ENCODE measurements around the gene ASS1.

The ASS1 gene

DNA sequence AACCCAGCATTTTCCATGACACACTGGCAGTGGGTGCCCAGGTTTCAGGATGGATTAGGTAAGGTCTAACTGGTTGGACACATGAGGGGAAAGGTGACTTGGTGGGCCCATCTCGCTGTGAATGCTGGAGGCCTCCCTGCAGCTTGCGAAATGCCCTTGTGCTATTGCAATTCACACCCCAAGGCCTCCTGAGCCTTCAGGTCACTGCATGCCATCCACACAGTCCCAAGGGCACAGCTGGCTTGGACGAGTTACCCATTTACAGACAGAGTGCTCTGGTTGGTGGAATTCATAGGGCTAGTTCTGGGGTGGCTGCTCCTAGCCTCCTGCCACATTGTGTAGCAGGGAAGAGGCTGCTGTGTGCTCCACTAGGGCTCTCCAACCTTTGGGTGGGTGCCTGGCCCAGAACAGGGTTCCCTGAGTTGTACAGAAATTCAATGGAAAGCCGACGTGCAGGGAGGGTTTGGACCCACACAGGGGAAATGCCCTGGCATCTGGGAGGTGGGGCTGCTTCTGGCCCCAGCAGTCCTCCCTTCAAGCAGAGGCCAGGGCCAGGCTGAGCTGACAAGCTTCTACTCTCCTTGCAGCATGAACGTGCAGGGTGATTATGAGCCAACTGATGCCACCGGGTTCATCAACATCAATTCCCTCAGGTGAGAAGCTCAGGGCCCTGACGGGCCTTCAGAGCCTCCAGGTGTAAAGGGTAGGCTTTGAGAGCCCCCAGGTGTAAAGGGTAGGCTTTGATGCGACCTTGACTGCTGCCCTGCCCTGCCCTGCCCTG lies 54.3 kb downstream of the ASS1 start:
- DNase-seq (ENCODE audit: low read depth) = no peak

DNA sequence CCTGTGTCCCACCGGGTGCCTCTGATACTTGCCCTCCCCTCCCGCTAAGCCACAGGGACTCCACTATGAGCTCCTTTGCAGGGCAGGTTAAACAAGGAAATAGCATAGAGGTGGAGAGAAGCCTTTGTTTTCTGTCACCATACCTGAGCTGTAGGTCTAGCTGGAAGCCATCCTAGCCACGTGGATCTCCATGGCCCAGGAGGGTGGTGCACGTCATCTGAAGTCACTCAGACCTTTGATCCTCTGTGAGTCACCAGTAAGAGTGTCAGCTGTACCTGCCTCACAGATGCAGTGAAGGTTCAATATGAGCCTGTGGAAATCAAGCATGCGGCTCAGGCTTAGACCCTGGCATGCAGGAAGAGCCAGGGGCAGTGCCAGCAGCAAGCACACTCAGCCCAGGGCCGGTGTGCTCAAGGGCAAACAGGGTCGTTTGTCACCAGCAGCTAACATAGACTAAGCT lies 55.1 kb downstream of the ASS1 start:
- DNase-seq (ENCODE audit: low read depth) = no peak

DNA sequence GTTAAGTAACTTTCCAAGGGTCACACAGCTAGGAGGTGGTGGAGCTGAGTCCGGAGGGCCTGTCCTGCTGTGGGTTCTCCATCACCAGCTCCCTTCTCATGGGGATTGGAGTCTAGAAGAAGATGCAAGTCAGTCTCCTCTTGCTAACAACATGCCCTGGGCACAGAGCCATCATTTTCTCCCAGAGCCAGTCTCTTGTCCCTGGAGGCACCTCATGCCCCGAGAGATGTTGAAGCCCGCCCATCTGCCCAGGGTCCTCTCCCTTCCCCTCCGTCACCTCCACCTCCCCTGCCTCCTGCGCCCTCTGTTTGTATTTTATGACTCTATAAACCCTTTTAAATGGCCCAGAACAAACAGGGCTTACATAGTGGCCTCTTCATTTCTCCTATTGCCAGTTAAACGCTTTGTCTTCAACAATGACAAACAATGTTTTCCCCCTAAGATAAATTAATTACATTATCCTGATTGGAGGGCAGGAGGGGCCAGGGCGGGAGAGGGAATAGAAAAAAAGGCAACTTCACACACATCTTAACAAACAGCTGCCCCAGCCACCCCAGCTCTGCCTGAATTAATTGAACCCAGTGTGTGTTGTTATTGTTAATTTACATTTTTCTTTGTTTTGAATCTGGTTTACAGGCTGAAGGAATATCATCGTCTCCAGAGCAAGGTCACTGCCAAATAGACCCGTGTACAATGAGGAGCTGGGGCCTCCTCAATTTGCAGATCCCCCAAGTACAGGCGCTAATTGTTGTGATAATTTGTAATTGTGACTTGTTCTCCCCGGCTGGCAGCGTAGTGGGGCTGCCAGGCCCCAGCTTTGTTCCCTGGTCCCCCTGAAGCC lies 55.8 kb downstream of the ASS1 start:
- no peak for DNase-seq (ENCODE audit: low read depth)

DNA sequence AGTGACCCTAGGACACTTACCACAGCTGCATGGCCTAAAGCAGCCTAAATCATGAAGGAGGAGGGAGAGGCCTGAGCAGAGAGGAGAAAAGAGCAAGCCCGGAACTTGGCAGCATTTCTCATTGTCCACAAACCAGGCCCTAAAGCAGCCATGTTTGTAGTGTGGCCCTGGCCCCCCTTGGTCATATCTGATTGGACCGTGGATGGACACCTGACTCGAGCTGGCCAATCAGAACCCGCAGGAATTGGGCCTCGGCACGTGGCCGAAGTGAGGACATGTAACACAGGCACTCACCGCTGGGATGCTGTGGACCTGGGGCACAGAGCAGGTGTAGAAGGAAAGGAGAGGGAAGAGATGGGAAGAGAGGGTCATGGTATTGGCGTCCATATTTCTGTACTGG lies 56.9 kb downstream of the ASS1 start:
- DNase-seq (ENCODE audit: low read depth) = no peak

DNA sequence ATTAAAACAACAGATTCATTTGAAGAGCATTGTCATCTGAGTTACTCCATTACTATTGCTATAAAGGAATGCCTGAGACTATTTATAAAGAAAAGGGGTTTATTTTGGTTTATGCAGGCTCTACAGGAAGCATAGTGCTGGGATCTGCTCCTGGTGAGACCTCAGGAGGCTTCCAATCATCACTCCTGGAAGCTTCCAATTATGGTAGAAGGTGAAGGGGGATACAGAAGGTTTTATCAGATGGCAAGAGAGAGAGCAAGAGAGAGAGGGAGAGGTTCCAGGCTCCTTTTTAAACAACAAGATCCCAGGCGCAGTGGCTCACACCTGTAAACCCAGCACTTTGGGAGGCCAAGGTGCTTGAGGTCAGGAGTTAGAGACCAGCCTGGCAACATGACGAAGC lies 63.5 kb downstream of the ASS1 start:
- no peak for DNase-seq (ENCODE audit: low read depth)

DNA sequence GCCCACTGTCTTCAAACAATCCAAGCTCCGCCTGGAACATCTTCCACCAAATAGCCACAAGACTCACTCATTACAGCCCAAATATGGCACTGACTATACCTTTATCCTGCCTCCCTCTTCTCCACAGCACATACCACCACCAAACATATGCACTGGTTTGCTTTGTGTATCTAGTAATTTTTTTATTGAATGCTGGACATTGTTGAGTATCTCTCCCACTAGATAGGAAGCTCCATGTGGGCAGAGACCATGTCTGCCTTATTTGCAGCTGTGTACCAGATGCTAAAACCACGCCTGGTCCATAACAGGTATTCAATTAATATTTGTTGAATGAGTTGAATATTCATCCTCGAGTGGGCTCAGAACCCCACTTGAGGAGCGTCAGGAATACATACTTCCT lies 67.4 kb downstream of the ASS1 start:
- no peak for DNase-seq (ENCODE audit: low read depth)

DNA sequence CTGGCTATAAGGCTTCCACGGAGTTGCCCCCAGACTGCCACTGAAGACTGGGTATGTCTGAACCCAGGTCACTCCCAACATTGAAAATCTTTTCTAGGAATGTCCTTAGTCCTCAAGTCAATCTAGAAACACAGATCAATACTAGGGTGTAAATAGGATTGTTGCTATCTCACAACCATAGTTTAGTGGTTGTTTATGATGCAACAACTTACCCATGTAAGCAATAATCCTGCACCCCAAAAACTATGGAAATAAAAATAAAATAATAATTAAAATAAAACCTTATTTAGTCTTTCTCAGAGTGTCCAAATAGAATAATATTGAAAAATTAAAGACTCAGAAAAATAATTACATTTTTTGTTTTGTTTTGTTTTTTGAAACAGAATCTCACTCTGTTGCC lies 68.3 kb downstream of the ASS1 start:
- DNase-seq (ENCODE audit: low read depth) = no peak

DNA sequence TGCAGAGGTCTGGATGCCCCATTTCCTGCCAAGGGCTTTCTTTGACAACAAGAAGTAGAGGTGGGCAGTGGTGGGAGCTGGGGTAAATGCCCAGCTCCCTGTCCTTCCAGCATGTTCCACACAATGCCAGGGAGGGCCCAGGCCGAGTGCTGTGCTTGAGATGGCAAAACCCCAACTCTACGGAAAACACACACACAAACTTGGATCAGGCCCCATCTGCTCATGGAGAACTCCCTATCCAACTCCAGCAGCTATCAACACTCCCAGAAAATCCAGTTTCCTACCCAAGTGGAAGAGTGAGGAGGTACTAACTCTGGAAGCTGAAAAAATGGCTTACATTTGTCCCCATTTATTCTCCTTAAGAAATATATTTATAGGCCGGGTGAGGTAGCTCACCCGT lies 73.5 kb downstream of the ASS1 start:
- DNase-seq (ENCODE audit: low read depth) = no peak

DNA sequence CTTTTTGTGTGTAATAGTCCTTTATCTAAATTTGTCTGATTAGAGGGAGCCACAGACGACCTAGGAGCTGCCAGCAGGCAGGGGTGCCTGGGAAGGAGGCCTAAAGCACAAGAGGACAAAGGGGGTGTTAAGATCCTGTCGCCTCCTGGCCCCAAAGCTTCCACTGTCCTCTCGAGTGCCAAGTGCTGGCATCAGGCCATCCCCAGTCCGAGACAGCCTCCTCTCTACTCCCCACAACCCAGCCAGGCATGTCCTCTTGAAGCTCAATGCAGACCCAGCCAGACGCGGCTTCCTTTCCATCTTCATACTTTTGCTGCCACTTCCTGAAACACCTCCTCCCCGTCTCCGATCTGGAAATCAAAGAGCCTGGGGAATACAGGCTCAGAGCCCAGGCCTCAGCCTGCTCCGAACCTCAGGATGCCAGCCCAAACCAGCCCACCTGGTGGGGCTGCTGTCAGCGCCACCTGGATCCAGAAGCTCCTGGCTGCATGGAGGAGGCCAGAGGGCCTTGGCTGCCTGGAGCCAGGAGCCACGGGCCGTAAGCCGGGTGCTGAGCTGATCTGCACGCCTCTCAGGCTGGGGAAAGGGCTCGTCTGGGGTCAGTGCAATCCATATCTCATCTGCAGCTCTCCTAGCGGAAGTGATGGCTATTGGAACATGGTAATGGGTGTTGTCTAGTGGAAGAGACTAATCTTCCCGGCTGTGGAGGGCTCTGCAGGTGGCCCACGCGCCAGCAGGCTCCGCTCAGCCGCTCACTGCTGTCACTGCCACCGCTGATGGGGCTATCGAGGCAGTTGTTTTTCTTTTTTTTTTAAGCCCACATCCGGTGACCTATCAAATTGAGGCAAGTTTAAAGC lies 74.4 kb downstream of the ASS1 start:
- DNase-seq (ENCODE audit: low read depth) = no peak

DNA sequence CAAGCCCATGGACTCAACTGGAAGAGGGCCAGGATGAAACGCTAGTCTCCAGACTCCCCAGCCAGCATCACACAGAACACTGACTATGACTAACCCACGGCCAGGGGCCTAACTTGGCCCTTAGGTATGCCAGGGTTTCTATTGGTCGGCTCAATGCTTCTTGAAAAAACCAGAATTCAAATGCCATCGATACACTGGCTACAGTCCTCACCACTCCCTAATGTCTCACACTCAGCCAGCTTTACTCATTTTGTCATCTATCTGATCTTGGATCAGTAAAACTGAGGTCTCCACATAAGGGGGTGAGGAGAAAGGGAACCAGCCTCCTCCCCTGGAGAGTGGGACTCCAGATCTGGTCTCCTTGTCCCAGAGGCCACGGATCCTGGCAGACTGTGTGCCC lies 75.2 kb downstream of the ASS1 start:
- DNase-seq (ENCODE audit: low read depth) = no peak

DNA sequence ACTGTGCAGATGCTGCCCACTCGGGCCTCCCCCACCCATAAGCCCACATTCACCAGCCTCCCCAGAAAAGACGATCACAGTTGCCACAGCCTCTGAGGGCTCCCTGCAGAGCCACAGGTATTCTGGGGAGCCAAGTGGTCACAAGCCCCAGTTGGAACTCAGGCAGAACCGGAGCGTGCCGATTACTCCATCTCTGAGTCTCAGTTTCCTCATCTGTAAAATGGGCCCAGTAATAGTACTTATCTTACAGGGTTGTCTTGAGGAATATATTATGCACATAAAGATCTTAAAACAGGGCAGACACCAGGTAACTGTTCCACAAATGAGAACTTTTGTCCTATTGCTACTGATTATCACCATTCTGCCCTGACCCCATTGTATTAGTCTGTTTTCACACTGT lies 77.0 kb downstream of the ASS1 start:
- DNase-seq (ENCODE audit: low read depth) = no peak

DNA sequence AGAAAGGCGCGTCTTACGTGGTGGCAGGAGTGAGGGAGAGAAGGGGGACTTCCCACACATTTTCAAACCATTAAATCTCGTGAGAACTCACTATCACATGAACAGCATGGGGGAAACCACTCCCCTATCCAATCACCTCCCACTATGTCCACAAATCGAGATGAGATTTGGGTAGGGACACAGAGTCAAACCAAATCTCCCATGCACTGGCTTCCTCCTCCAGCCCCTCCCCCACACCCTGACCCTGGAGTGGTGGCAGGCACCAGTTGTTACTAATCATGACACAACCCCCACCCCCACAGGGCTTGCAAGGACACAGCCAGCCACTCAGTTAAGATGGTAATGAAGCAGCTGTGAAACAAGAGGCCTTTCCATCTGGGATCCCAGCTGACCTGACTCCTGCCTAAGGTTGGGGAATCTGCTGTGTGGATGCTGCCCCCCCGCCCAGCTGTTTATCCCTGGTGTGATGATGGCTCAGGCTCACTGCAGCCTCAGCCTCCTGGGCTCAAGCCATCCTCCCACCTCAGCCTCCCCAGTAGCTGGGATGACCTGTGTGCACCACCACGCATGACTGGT lies 77.6 kb downstream of the ASS1 start:
- no peak for DNase-seq (ENCODE audit: low read depth)

DNA sequence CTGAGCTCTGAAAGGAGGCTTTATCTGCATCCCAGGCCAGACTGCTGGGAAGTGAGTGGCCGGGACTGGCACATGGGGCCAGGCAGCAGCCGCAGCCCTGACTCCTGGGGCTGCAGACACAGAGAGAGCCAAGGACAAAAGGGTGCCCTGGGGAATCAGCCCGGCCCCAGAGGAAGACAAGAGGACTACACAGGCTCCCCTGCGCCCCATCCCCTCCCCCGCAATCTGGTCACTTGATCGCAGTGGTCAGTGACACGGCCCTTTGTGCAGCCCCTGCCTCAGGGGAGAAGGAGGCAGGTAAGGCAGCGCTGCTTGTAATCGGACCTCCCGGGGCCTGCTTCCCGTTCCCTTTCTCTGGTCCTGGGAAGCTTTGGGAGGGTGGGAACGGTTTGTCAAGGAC lies 79.2 kb downstream of the ASS1 start:
- DNase-seq (ENCODE audit: low read depth) = no peak

DNA sequence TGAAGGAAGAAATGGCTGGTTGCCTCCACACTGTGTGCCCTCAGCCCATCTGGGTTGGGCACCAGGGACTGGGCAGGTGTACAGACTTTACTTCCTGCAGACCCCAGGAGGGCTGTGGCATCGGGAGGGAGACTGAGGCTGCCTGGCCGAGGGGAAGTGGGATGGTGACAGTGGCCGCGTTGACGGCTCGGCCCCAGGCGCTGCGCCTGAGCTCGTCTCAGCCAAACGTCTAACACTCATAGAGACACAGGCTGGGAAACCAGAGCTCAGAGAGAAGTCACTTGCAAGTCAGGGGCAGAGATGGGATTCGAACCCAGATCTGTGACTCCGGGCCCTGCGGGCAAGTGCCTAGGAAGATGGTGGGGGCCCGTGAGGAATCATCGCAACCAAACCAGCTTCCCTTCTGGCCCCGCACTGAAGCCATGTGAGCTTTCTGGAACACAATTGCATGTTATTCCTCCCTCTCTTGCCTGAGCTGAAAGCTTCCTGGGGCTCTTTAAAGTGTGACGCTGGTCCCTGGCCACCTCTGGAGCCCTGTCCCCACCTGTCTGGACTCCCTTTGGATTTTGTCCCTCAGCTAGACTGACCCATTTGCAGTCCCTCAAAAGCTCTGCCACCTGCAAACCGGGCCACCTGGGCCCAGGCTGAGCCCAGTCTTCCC lies 81.6 kb downstream of the ASS1 start:
- no peak for DNase-seq (ENCODE audit: low read depth)

DNA sequence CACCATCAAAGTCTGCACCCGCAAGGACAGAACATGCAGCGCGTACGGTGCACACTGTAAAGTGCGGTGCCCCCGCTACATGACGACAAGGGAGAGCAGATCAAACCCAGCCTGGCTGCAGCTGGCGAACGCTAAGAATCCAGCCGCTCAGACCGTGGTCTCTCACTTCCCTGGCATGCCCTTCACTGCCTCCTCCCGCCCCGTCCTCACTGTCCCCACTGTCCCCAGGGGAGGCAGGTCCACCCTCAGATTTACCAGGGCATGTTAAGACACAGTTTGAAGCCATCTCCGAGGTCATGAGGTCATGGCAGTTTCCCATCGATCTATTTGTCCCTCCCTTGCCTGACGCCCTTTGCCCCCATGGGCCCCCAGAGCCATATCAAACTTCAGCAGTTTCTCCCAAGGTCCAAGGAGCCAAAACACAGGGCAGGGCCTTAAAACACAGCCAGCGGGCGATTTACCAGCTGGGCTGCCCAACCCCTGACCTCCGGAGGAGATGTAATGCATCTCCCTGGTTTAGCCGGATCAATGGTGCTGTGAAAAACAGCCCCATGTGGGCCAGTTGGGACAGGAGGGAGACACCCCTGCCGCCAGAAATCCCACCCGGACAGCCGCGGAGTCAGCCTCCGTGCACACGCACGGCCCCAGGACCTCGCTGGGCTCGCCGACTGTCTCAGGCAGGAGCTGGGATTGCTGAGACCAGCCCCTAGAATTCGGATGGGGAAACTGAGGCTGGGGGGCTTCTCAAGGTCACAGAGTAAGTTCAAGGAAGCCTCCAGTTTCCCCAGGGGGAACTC lies 82.3 kb downstream of the ASS1 start:
- DNase-seq (ENCODE audit: low read depth) = no peak

DNA sequence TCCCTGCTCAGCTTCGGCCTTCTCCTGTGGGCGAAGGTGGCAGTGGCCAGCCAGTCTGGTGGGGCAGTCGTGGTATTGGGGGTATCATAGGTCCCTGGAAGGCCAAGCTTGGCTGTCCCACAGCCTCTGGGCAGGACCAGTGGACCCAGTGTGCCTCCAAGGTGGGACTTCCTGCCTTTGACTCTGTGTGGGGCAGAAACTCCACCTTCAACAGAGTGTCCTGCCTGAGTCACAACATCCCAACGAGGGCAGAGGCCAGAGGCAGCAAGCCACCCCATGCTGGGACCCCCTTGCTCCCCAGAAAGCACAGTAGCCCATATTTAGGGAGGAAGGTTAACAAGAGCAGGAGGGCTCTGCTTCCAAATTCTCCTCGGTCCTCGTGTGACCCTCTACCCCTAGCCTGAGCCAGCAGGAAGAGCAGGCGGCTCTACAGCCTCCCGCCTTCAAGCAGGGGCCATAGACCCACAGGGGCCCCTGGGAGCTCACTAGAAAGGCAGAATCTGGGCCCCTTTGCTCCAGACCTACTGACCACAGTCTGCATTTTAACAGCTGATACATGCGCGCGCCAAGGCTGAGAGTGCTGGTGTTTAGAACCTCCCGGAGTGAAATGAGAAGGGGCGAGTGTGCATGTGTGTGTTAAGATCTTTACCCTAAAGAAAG lies 83.0 kb downstream of the ASS1 start:
- DNase-seq (ENCODE audit: low read depth) = no peak

DNA sequence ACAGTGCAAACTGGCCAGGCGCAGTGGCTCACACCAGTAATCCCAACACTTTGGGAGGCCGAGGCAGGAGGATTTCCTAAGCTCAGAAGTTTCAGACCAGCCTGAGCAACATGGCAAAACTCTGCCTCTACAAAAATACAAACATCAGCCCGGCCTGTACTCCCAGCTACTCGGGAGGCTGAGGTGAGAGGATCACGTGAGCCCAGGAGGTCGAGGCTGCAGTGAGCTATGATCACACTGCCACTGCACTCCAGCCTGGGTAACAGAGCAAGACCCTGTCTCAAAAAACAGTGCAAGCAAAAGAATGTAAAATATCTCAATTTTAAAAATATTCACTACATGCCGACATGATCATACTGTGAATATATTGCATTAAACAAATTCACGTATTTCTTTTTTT lies 83.9 kb downstream of the ASS1 start:
- no peak for DNase-seq (ENCODE audit: low read depth)

DNA sequence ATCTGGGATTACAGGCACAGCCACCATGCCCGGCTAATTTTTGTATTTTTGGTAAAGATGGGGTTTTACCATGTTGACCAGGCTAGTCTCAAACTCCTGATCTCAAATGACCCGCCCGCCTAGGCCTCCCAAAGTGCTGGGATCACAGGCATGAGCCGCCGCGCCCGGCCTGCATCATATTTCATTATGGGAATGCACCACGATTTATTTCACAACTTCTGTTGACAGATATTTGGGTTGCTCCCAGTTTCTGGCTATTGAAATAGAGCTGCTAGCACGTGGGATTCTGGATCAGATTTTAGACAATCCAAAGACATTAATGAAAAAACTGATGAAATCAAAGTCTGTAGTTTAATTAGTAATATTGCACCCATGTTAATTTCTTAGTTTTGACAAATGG lies 86.2 kb downstream of the ASS1 start:
- DNase-seq (ENCODE audit: low read depth) = no peak

DNA sequence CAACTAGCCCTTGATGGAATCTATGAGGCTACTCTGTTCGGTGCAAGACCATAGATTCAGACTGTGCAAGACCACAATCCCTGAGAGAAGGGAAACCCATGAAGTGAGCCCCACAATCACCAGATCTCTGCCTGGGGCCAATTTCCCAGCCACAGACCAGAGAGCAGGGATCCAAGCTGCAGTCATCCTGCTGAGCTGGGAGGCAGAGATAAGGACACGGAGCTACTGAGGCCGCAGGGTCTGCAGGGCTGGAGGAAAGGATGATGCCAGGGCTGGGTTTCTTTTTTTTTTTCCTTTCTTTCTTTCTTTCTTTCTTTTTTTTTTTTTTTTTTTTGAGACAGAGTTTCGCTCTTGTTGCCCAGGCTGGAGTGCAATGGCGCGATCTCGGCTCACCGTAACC lies 86.9 kb downstream of the ASS1 start:
- no peak for DNase-seq (ENCODE audit: low read depth)

DNA sequence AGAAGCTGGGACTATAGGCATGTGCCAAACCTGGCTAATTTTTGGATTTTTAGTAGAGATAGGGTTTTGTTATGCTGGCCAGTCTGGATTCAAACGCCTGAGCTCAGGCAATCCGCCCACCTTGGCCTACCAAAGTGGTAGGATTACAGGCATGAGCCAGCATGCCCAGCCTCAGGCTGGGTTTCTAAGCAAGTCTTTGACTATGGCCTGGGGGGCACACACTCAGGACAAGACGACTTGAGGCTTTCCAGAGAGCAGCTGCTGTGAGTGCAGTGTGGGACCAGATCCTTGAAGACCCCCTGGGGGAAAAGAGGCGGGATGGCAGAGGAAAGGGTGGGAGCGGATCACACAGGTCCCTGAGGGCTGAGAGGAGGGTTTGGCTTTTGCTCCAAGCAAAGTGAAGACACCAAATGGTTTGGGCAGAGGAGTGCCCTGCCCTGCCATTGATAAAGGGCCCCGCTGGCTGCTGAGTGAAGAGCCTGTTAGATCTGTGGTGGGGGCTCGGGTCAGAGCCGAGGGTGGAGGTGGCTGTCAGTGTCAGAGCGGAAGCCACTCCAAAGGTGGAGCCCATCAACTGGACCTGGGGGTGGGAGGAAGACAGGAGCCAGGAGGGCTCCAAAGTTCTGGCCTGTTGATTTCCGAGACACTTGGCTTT lies 87.8 kb downstream of the ASS1 start:
- DNase-seq (ENCODE audit: low read depth) = no peak

Data from stimulated activated CD8-positive, alpha-beta memory T cell treated with anti-CD3 and anti-CD28 coated beads, Interleukin-12 subunit alpha, Interleukin-12 subunit beta, amount 100 ng/mL, for 4 hours (primary cell).